DOHH2 (cell line): ENCODE measurements around the gene PTX3.

ENCODE experiments used
- H3F3A ChIP-seq: fragments of 200-600 bp; sonication (generic), shearing (Covaris generic); 2 replicates; pipeline ENCODE4 v1.6.0; 2016; ENCODE audit warnings: antibody characterized with exemption, mild to moderate bottlenecking; ENCODE audit not compliant: control insufficient read depth, insufficient read depth
- H3K27ac ChIP-seq: fragments of 200-600 bp; sonication (generic); 2 replicates; pipeline ENCODE4 v1.5.1; 2014; ENCODE audit warnings: low read depth, mild to moderate bottlenecking, low read length, moderate library complexity
- H3K27me3 ChIP-seq: fragments of 200-600 bp; sonication (generic); 2 replicates; pipeline ENCODE4 v1.6.1; 2014; ENCODE audit warnings: mild to moderate bottlenecking, low read length, mixed read lengths; ENCODE audit not compliant: control insufficient read depth
- H3K36me3 ChIP-seq: fragments of 200-600 bp; sonication (generic); 2 replicates; pipeline ENCODE4 v1.6.1; 2014; ENCODE audit warnings: mild to moderate bottlenecking, low read length, moderate library complexity, mixed read lengths; ENCODE audit not compliant: control insufficient read depth
- H3K4me1 ChIP-seq: fragments of 200-600 bp; sonication (generic); 2 replicates; pipeline ENCODE4 v1.6.1; 2014; ENCODE audit warnings: mild to moderate bottlenecking, low read length, mixed read lengths; ENCODE audit not compliant: control insufficient read depth
- H3K4me2 ChIP-seq: fragments of 200-600 bp; sonication (generic); 2 replicates; pipeline ENCODE4 v1.6.0; 2014; ENCODE audit warnings: mild to moderate bottlenecking, low read length, moderate library complexity
- H3K4me3 ChIP-seq: fragments of 200-600 bp; sonication (generic); 2 replicates; pipeline ENCODE4 v1.5.1; 2014; ENCODE audit warnings: mild to moderate bottlenecking, low read length, mixed read lengths
- H3K79me2 ChIP-seq: fragments of 200-600 bp; sonication (generic); 2 replicates; pipeline ENCODE4 v1.6.1; 2014; ENCODE audit warnings: mild to moderate bottlenecking, low read length, mixed read lengths; ENCODE audit not compliant: control insufficient read depth
- H3K9me2 ChIP-seq: fragments of 200-600 bp; sonication (generic); replicated peaks from 2 replicates; pipeline ENCODE4 v1.6.1; 2014; ENCODE audit warnings: mild to moderate bottlenecking, low read length, mixed read lengths; ENCODE audit not compliant: control insufficient read depth
- H3K9me3 ChIP-seq: fragments of 200-600 bp; sonication (generic); 2 replicates; pipeline ENCODE4 v1.6.1; 2014; ENCODE audit warnings: antibody characterized with exemption, low read length, mixed read lengths; ENCODE audit not compliant: control insufficient read depth, insufficient read depth
- H4K20me1 ChIP-seq: fragments of 200-600 bp; sonication (generic); 2 replicates; pipeline ENCODE4 v1.6.0; 2014; ENCODE audit warnings: low read depth, mild to moderate bottlenecking, antibody characterized with exemption, low read length, moderate library complexity; ENCODE audit not compliant: control insufficient read depth, insufficient read depth
- EZH2phosphoT487 ChIP-seq: fragments of 200-600 bp; sonication (generic); IDR thresholded peaks from 2 replicates; pipeline ENCODE4 v1.6.1; 2017; ENCODE audit warnings: borderline replicate concordance, mild to moderate bottlenecking, antibody characterized with exemption, low read length, moderate library complexity, mixed read lengths
- TF ChIP-seq, protein P1 (sequence below): fragments of 200-600 bp; sonication (generic); IDR thresholded peaks from one replicate; pipeline ENCODE4 v1.5.1; 2014; ENCODE audit warnings: antibody characterized with exemption, mild to moderate bottlenecking, low read depth, low read length; ENCODE audit not compliant: poor library complexity, severe bottlenecking

PTX3 gene

DNA sequence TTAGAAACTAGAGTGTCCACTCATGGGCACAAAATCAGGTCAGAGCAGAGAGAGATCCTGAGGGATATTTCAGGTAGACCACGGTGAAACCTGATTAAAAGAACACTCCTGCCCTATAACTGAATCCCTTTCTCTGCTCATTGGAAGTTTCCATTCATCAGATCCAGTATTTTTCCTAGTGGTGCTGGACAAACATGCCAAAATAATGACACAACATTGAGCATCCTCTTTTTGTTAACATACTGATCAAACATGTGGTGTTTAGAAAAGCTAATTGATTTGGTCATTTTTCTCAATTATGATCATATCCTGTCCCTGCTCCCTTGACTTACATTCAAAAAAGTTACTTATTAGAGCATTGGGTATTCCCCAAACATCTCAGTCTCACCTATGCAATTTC is 27.2 kb downstream of the PTX3 start:
- peaks cover 3% of the 10 kb centered on the region; the same call in 1 of the 2 replicates for H3K27me3 ChIP-seq
- no peaks in the 10 kb centered on the region for H3F3A ChIP-seq
- H3K27ac ChIP-seq = no peak overlapping the region
- H3K4me3 ChIP-seq = no peak overlapping the region
- H3K4me2 ChIP-seq = no peak overlapping the region
- no peaks in the 10 kb centered on the region for H3K9me3 ChIP-seq
- no peaks in the 10 kb centered on the region for H3K79me2 ChIP-seq
- H3K36me3 ChIP-seq = no peaks in the 10 kb centered on the region
- H3K9me2 ChIP-seq = no peaks in the 10 kb centered on the region
- H4K20me1 ChIP-seq = no peaks in the 10 kb centered on the region
- H3K4me1 ChIP-seq = no peaks in the 10 kb centered on the region
- no peak for TF ChIP-seq EZH2phosphoT487
- TF ChIP-seq, protein P1, sequence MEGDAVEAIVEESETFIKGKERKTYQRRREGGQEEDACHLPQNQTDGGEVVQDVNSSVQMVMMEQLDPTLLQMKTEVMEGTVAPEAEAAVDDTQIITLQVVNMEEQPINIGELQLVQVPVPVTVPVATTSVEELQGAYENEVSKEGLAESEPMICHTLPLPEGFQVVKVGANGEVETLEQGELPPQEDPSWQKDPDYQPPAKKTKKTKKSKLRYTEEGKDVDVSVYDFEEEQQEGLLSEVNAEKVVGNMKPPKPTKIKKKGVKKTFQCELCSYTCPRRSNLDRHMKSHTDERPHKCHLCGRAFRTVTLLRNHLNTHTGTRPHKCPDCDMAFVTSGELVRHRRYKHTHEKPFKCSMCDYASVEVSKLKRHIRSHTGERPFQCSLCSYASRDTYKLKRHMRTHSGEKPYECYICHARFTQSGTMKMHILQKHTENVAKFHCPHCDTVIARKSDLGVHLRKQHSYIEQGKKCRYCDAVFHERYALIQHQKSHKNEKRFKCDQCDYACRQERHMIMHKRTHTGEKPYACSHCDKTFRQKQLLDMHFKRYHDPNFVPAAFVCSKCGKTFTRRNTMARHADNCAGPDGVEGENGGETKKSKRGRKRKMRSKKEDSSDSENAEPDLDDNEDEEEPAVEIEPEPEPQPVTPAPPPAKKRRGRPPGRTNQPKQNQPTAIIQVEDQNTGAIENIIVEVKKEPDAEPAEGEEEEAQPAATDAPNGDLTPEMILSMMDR = no peak

DNA sequence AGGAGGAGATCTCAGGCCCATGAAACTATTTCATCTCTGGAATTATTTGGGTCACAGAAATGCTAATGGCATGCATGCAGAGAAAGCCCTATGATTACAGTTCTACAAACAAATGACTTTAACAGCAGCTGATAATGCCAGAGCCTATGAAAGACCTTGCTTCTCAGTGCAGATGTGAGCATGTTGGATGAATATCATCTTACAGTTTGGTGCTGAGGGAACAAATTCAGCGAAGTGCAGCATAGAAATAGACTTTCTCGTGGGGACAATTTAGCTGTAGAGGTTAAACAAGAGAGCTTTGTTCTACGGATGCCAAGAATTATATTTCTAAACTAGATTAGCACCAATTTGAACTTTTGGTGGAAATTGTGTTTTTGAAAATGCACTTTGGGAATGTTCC is 27.7 kb downstream of the PTX3 start:
- Histone ChIP-seq H3K4me1 (no peaks in the 10 kb centered on the region), H3K9me2 (no peaks in the 10 kb centered on the region)

DNA sequence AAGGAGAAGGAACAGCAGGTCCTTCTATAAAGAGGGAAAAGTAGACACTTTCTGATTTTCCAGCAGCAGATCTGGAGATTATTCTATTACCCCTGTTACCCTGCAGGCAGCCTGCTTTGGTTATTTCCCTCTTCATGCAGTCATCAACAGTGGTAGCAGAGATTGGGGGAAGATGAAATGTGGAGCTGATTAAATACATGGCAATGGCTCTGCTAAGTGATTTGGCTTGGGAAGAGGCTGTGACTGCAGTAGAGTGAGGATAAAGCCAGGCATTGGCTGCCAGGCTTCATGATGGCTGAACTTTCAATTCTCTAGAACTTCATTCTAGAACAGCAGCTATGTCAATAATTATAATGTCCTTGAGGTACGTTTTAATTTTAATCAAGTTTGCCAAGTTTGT is 29.1 kb downstream of the PTX3 start:
- H3K36me3 ChIP-seq = no peaks in the 10 kb centered on the region
- H3K79me2 ChIP-seq = no peaks in the 10 kb centered on the region
- no peaks in the 10 kb centered on the region for H4K20me1 ChIP-seq
- peaks cover 3% of the 10 kb centered on the region; the same call in 1 of the 2 replicates for H3K27me3 ChIP-seq
- H3K4me3 ChIP-seq = no peak overlapping the region
- no peaks in the 10 kb centered on the region for H3K9me2 ChIP-seq
- H3K4me1 ChIP-seq = no peaks in the 10 kb centered on the region
- no peak overlapping the region for H3K4me2 ChIP-seq
- H3F3A ChIP-seq = no peaks in the 10 kb centered on the region
- TF ChIP-seq, protein P1 = no peak
- no peak for TF ChIP-seq EZH2phosphoT487
- no peak overlapping the region for H3K27ac ChIP-seq
- no peaks in the 10 kb centered on the region for H3K9me3 ChIP-seq

More for the DNA sequence above, 27.7 kb downstream of the PTX3 start:
- H4K20me1 ChIP-seq = no peaks in the 10 kb centered on the region
- no peak overlapping the region for H3K4me3 ChIP-seq
- no peaks in the 10 kb centered on the region for H3K9me3 ChIP-seq
- peaks cover 3% of the 10 kb centered on the region; the same call in 1 of the 2 replicates for H3K27me3 ChIP-seq
- H3K36me3 ChIP-seq = no peaks in the 10 kb centered on the region
- H3F3A ChIP-seq = no peaks in the 10 kb centered on the region
- H3K4me2 ChIP-seq = no peak overlapping the region
- H3K79me2 ChIP-seq = no peaks in the 10 kb centered on the region
- TF ChIP-seq EZH2phosphoT487 = no peak
- TF ChIP-seq, protein P1 = no peak
- no peak overlapping the region for H3K27ac ChIP-seq
